Endodermal cell (in vitro differentiated cells): ENCODE measurements around the gene TMEM239. TPM values are rescaled to one million over a fixed set of nuclear protein-coding genes. Genes with fewer than 3 reads are reported as not detected.

Experiments
- DNase-seq: peaks from one replicate; pipeline ENCODE4 v3.0.0-alpha.2; 2017
- H3K27ac ChIP-seq: 2 replicates; pipeline ENCODE4 v1.5.1; 2013; ENCODE audit warnings: mild to moderate bottlenecking, low read depth, low read length, moderate library complexity
- H3K27me3 ChIP-seq: 2 replicates; pipeline ENCODE4 v1.6.1; 2013; ENCODE audit warnings: mild to moderate bottlenecking, low read length, moderate library complexity; ENCODE audit not compliant: insufficient read depth, control insufficient read depth, poor library complexity, severe bottlenecking
- H3K36me3 ChIP-seq: 2 replicates; pipeline ENCODE4 v1.7.0; 2013; ENCODE audit warnings: mild to moderate bottlenecking, low read length, moderate library complexity; ENCODE audit not compliant: control insufficient read depth, insufficient read depth
- H3K4me1 ChIP-seq: one replicate; pipeline ENCODE4 v1.7.0; 2013; ENCODE audit warnings: low read length; ENCODE audit not compliant: control insufficient read depth, insufficient read depth
- H3K4me3 ChIP-seq: 2 replicates; pipeline ENCODE4 v1.5.1; 2013; ENCODE audit warnings: mild to moderate bottlenecking, low read length, moderate library complexity
- H3K9ac ChIP-seq: 2 replicates; pipeline ENCODE4 v1.6.1; 2013; ENCODE audit warnings: mild to moderate bottlenecking, low read length, moderate library complexity; ENCODE audit not compliant: poor library complexity, severe bottlenecking; ENCODE audit errors: extremely low read depth
- H3K9me3 ChIP-seq: 2 replicates; pipeline ENCODE4 v1.6.1; 2013; ENCODE audit warnings: mild to moderate bottlenecking, low read length, moderate library complexity; ENCODE audit not compliant: control insufficient read depth
- H3K27ac Mint-ChIP-seq: 2 replicates; pipeline ENCODE4 v1.8.0; 2020; ENCODE audit warnings: mixed read lengths
- H3K27me3 Mint-ChIP-seq: 2 replicates; pipeline ENCODE4 v1.8.0; 2021; ENCODE audit warnings: mild to moderate bottlenecking, mixed read lengths; ENCODE audit not compliant: insufficient read depth
- H3K36me3 Mint-ChIP-seq: 2 replicates; pipeline ENCODE4 v1.8.0; 2020; ENCODE audit warnings: low read depth, mixed read lengths
- H3K4me1 Mint-ChIP-seq: 2 replicates; pipeline ENCODE4 v1.8.0; 2020; ENCODE audit warnings: mixed read lengths
- H3K4me3 Mint-ChIP-seq: 2 replicates; pipeline ENCODE4 v1.8.0; 2020; ENCODE audit warnings: mild to moderate bottlenecking, moderate library complexity, mixed read lengths
- H3K9me3 Mint-ChIP-seq: 2 replicates; pipeline ENCODE4 v1.8.0; 2020; ENCODE audit warnings: mild to moderate bottlenecking, mixed read lengths
- WGBS, 2 experiments: methylation state at CpG; one replicate each; pipeline versions ENCODE4 v1.1.5 to v1.1.7; 2013; ENCODE audit warnings: missing lambda C conversion rate in 2 of 2, mixed read lengths in 1 of 2; ENCODE audit not compliant: insufficient coverage in 1 of 2, insufficient read length in 1 of 2; 5-methylcytosine and 5-hydroxymethylcytosine counted together
- total RNA-seq, 2 donors: library from RNA; stranded (reverse); fragmentation: NEBNext Ultra II Directional in 1 of 2; extraction: Animal tissue kit (Norgen Biotek cat#: 25700) in 1 of 2; gene quantifications; 2 replicates in 1 of 2; 3 replicates in 1 of 2; pipeline ENCODE4 v1.2.1, GENCODE V29; 2021
- TF ChIP-seq, protein P1 (sequence below): fragments of 200-600 bp; sonication (generic); conservative IDR thresholded peaks from 2 replicates; pipeline ENCODE4 v1.5.0; 2021; ENCODE audit warnings: antibody characterized with exemption, mild to moderate bottlenecking

Gene TMEM239
- total RNA-seq, 2 donors from 2014 or later, result not detected

DNA sequence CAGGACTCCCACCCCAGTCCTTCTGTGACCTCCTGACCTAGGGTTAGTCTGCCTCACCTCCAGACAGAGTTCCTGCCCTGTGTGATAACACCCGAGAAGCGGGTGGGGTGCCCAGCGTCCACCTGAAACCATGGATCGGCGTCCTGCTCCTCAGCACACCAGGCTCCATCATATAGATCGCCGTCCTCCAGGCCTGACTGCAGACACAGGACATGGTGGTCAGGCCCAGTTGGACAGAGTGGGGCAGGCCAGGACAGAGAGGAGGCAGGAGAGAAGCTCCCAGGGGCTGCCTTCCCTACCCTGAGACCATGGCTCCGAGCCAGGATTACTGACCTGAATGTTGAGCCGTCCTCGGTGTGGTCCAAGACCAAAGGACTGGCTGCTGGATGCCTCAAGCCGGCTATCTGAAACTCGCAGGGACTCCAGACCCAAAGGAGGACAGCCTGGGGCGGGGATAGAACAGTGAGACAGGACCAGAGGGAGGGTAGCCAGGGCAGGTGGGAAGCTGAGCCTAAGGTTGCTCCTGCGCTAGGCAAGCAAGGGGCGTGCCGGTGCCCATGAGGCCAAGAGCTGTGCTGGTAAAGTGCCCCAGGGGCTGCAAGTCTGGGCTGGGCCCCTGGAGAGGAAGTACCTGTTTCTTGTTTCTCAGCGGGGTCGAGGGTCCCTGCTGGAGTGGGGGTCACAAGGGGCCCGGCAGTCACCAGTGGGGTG lies 17.9 kb upstream of the TMEM239 start:
- no peaks in the 10 kb centered on the region for H3K4me1 ChIP-seq
- H3K9me3 Mint-ChIP-seq, result no peaks in the 10 kb centered on the region
- H3K27ac ChIP-seq, result no peak overlapping the region
- TF ChIP-seq, protein P1, sequence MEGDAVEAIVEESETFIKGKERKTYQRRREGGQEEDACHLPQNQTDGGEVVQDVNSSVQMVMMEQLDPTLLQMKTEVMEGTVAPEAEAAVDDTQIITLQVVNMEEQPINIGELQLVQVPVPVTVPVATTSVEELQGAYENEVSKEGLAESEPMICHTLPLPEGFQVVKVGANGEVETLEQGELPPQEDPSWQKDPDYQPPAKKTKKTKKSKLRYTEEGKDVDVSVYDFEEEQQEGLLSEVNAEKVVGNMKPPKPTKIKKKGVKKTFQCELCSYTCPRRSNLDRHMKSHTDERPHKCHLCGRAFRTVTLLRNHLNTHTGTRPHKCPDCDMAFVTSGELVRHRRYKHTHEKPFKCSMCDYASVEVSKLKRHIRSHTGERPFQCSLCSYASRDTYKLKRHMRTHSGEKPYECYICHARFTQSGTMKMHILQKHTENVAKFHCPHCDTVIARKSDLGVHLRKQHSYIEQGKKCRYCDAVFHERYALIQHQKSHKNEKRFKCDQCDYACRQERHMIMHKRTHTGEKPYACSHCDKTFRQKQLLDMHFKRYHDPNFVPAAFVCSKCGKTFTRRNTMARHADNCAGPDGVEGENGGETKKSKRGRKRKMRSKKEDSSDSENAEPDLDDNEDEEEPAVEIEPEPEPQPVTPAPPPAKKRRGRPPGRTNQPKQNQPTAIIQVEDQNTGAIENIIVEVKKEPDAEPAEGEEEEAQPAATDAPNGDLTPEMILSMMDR, result no peak
- no peaks in the 10 kb centered on the region for H3K9me3 ChIP-seq
- peaks cover 23% of the 10 kb centered on the region for H3K27me3 ChIP-seq
- no peak overlapping the region for H3K9ac ChIP-seq
- peaks cover 27% of the 10 kb centered on the region for H3K36me3 ChIP-seq
- peaks cover 18% of the 10 kb centered on the region for H3K4me1 Mint-ChIP-seq
- H3K36me3 Mint-ChIP-seq, result peaks cover 37% of the 10 kb centered on the region
- H3K4me3 ChIP-seq, result no peak overlapping the region
- no peak for DNase-seq
- no peak overlapping the region for H3K27ac Mint-ChIP-seq
- WGBS, 2 experiments, result 92% methylated on average over 13 to 19 of the region's 19 CpGs
- peaks cover 20% of the 10 kb centered on the region for H3K27me3 Mint-ChIP-seq
- H3K4me3 Mint-ChIP-seq, result no peak overlapping the region

DNA sequence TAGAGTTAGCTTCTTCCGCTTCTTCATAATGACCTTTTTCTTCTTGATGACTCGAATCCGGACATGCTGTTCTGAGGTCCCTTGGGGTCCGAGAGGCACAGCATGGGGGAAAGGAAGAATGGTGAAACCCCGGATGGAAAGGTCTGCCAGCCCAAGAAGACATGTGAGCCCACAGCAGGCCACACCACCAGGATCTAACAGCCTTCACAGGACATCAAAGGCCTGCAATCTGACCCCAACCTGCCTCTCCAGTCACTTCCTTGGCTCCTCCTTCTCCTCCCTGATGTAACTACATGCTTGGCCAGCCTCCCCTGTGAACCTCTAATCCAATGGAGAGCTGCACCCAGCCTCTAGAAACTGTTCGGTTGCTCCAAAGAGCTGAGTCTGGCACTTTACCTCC lies 17.4 kb upstream of the TMEM239 start:
- H3K36me3 ChIP-seq, result peaks cover 27% of the 10 kb centered on the region
- H3K36me3 Mint-ChIP-seq, result peaks cover 33% of the 10 kb centered on the region
- peak; percentile 83 for DNase-seq
- peaks cover 29% of the 10 kb centered on the region for H3K27me3 ChIP-seq
- H3K27ac ChIP-seq, result peak overlapping the region; percentile 83
- 50 to 72% methylated on average over 1 to 6 of the region's 6 CpGs for WGBS, 2 experiments
- peaks cover 25% of the 10 kb centered on the region for H3K27me3 Mint-ChIP-seq
- TF ChIP-seq, protein P1, result no peak
- H3K27ac Mint-ChIP-seq, result peak overlapping the region; percentile 13
- H3K4me1 ChIP-seq, result no peaks in the 10 kb centered on the region
- peak overlapping the region; percentile 81 for H3K4me3 ChIP-seq
- H3K9me3 ChIP-seq, result no peaks in the 10 kb centered on the region
- peaks cover 18% of the 10 kb centered on the region for H3K4me1 Mint-ChIP-seq
- no peak overlapping the region for H3K9ac ChIP-seq
- H3K9me3 Mint-ChIP-seq, result no peaks in the 10 kb centered on the region
- H3K4me3 Mint-ChIP-seq, result peak overlapping the region; percentile 84

DNA sequence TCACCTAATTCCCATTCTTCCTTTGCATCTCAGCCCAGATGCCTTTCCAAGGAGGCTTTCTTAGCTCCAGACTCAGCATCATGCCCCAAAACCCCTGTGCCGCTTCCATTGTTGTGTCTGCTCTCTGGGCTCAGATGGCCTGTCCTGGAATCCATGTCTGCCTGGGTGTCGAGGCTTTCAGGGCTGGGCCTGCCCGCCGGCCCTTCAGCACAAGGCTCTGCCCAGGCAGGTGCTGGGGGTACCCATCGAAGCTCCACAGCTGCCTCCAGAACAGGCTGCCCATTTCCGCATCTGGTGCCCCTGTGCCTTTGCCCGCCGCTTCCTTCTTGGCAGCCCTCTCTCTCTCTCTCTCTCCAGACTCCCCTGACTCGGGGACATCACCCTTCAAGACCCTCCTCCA lies 16.9 kb upstream of the TMEM239 start:
- Histone ChIP-seq H3K9me3 (no peaks in the 10 kb centered on the region), H3K27ac (peak overlapping the region; percentile 83), H3K4me1 (no peaks in the 10 kb centered on the region), H3K9ac (no peak overlapping the region), H3K27me3 (peaks cover 33% of the 10 kb centered on the region), H3K4me3 (peak overlapping the region; percentile 81), H3K36me3 (peaks cover 27% of the 10 kb centered on the region)
- peaks cover 18% of the 10 kb centered on the region for H3K4me1 Mint-ChIP-seq
- no peaks in the 10 kb centered on the region for H3K9me3 Mint-ChIP-seq
- H3K27ac Mint-ChIP-seq, result peak overlapping the region; percentile 75
- H3K36me3 Mint-ChIP-seq, result peaks cover 33% of the 10 kb centered on the region
- TF ChIP-seq, protein P1, result no peak
- peak; percentile 67 for DNase-seq
- H3K4me3 Mint-ChIP-seq, result peak overlapping the region; percentile 84
- peaks cover 29% of the 10 kb centered on the region for H3K27me3 Mint-ChIP-seq
- 65 to 70% methylated on average over 7 to 9 of the region's 9 CpGs for WGBS, 2 experiments
